Epithelial cell of proximal tubule (primary cell): Measurements from ENCODE around the gene ADAR. TPM values are rescaled to one million over a fixed set of nuclear protein-coding genes. Genes with fewer than 3 reads are reported as not detected.

Experiments used
- DNase-seq: peaks from one replicate; pipeline ENCODE4 v3.0.0-alpha.2; 2011; ENCODE audit warnings: low read depth
- H3K4me3 ChIP-seq: 2 replicates; pipeline ENCODE4 v1.5.1; 2011; ENCODE audit warnings: low read depth, mild to moderate bottlenecking, low read length
- total RNA-seq: library from RNA; depleted of rRNA; stranded (reverse); fragments of >200 nt; gene quantifications from 2 replicates; pipeline ENCODE4 v1.2.3, GENCODE V29; 2015
- TF ChIP-seq, protein P1 (sequence below): conservative IDR thresholded peaks from 2 replicates; pipeline ENCODE4 v1.5.1; 2012; ENCODE audit warnings: low read depth, mild to moderate bottlenecking, low read length

The ADAR gene
- total RNA-seq, 1 donor from 2014 or later = 63.4 TPM

GRCh38 chr1:154575147-154575927 lies 32.6 kb downstream of the ADAR start:
- TF ChIP-seq, protein P1, sequence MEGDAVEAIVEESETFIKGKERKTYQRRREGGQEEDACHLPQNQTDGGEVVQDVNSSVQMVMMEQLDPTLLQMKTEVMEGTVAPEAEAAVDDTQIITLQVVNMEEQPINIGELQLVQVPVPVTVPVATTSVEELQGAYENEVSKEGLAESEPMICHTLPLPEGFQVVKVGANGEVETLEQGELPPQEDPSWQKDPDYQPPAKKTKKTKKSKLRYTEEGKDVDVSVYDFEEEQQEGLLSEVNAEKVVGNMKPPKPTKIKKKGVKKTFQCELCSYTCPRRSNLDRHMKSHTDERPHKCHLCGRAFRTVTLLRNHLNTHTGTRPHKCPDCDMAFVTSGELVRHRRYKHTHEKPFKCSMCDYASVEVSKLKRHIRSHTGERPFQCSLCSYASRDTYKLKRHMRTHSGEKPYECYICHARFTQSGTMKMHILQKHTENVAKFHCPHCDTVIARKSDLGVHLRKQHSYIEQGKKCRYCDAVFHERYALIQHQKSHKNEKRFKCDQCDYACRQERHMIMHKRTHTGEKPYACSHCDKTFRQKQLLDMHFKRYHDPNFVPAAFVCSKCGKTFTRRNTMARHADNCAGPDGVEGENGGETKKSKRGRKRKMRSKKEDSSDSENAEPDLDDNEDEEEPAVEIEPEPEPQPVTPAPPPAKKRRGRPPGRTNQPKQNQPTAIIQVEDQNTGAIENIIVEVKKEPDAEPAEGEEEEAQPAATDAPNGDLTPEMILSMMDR = no peak
- DNase-seq = no peak
- H3K4me3 ChIP-seq = no peak overlapping the region

- no peak overlapping the region for H3K4me3 ChIP-seq
- TF ChIP-seq, protein P1 = no peak
- no peak for DNase-seq
Measured at GRCh38 chr1:154574716-154575115, 33.3 kb downstream of the ADAR start.

GRCh38 chr1:154573168-154573510 lies 34.8 kb downstream of the ADAR start:
- TF ChIP-seq, protein P1 = no peak
- H3K4me3 ChIP-seq = no peak overlapping the region
- DNase-seq = no peak

- no peak overlapping the region for H3K4me3 ChIP-seq
- no peak for DNase-seq
- TF ChIP-seq, protein P1 = no peak
Measured at GRCh38 chr1:154572468-154573167, 35.4 kb downstream of the ADAR start.

GRCh38 chr1:154571964-154572288 lies 36.1 kb downstream of the ADAR start:
- no peak for DNase-seq
- no peak overlapping the region for H3K4me3 ChIP-seq
- TF ChIP-seq, protein P1 = no peak

DNA sequence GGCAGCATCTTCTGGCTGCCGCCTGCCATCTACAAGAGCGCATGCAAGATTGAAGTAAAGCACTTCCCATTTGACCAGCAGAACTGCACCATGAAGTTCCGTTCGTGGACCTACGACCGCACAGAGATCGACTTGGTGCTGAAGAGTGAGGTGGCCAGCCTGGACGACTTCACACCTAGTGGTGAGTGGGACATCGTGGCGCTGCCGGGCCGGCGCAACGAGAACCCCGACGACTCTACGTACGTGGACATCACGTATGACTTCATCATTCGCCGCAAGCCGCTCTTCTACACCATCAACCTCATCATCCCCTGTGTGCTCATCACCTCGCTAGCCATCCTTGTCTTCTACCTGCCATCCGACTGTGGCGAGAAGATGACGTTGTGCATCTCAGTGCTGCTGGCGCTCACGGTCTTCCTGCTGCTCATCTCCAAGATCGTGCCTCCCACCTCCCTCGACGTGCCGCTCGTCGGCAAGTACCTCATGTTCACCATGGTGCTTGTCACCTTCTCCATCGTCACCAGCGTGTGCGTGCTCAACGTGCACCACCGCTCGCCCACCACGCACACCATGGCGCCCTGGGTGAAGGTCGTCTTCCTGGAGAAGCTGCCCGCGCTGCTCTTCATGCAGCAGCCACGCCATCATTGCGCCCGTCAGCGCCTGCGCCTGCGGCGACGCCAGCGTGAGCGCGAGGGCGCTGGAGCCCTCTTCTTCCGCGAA lies 36.6 kb downstream of the ADAR start:
- TF ChIP-seq, protein P1 = no peak
- no peak for DNase-seq

More for the DNA sequence above, 36.6 kb downstream of the ADAR start:
- H3K4me3 ChIP-seq = no peak overlapping the region
